Sigmoid colon (tissue), 7 donors: Measurements from ENCODE around the gene IFI27. TPM values are rescaled to one million over a fixed set of nuclear protein-coding genes. Genes with fewer than 3 reads are reported as not detected.

Source experiments
- DNase-seq: peaks from one replicate; pipeline ENCODE4 v3.0.0-alpha.2; 2019
- H3K27ac ChIP-seq, 4 donors: fragments of 200-600 bp; sonication (generic); one replicate each; pipeline ENCODE4 v1.5.1; 2016 to 2019; ENCODE audit warnings: mild to moderate bottlenecking in 1 of 4
- H3K27me3 ChIP-seq, 3 donors: fragments of 200-600 bp; sonication (generic); one replicate each; pipeline ENCODE4 v1.5.1; 2019; ENCODE audit warnings: mild to moderate bottlenecking in 1 of 3
- H3K36me3 ChIP-seq, 4 donors: fragments of 200-600 bp; sonication (generic); one replicate each; pipeline ENCODE4 v1.5.1; 2016 to 2019
- H3K4me1 ChIP-seq, 4 donors: fragments of 200-600 bp; sonication (generic); one replicate each; pipeline ENCODE4 v1.5.1; 2017 to 2019
- H3K4me3 ChIP-seq, 4 donors: fragments of 200-600 bp; sonication (generic); one replicate each; pipeline ENCODE4 v1.5.1; 2017 to 2019; ENCODE audit warnings: mild to moderate bottlenecking in 2 of 4, moderate library complexity in 1 of 4
- H3K9me3 ChIP-seq, 4 donors: fragments of 200-600 bp in 3 of 4; sonication (generic) in 3 of 4; one replicate each; pipeline versions ENCODE4 v1.5.1 to v1.6.1; 2013 to 2019
- CTCF ChIP-seq, 4 experiments: fragments of 450-650 bp in 3 of 4; fragments of 200-600 bp in 1 of 4; IDR thresholded peaks; one replicate each; pipeline ENCODE4 v1.5.1; 2016 to 2019; ENCODE audit warnings: antibody characterized with exemption in 4 of 4, mild to moderate bottlenecking in 3 of 4, moderate library complexity in 2 of 4
- EP300 ChIP-seq, 4 donors: sonication (generic); formaldehyde crosslinking; IDR thresholded peaks; one replicate each; pipeline ENCODE4 v1.6.1; 2017; ENCODE audit warnings: antibody characterized with exemption in 4 of 4
- POLR2A ChIP-seq, 2 donors: fragments of 450-650 bp; IDR thresholded peaks; one replicate each; pipeline ENCODE4 v1.6.1; 2016; ENCODE audit warnings: antibody characterized with exemption in 2 of 2, mild to moderate bottlenecking in 2 of 2, moderate library complexity in 2 of 2
- POLR2AphosphoS5 ChIP-seq, 4 donors: sonication (generic); formaldehyde crosslinking; IDR thresholded peaks; one replicate each; pipeline ENCODE4 v1.6.1; 2017; ENCODE audit warnings: antibody characterized with exemption in 4 of 4
- WGBS, 2 donors: extraction: QIAGEN DNeasy Blood & Tissue Kit; methylation state at CpG; one replicate each; pipeline ENCODE4 v1.1.7; 2013; 5-methylcytosine and 5-hydroxymethylcytosine counted together
- intact Hi-C: fragments of 100-400 bp; cut with DNase I; formaldehyde crosslinking; loops from one replicate; pipeline ENCODE4 v1.15.1; 2023
- polyA plus RNA-seq, 3 donors: library from polyadenylated mRNA; stranded (reverse); fragments of 200-250 nt; gene quantifications; one replicate each; pipeline ENCODE4 v1.2.3, GENCODE V29; 2013
- total RNA-seq, 4 donors: library from RNA; depleted of rRNA; stranded (reverse); fragments of >200 nt; gene quantifications; one replicate each; pipeline ENCODE4 v1.1.0, GENCODE V29; 2016
- donor health status: healthy with polysubstance abuse.
- donor health status: Bipolar disorder and iron deficiency.
- donor health status: healthy.

IFI27 gene
- total and polyA plus RNA-seq, 7 donors: 25.2 to 3,562 (median 183) TPM

- no peak overlapping the region for H3K27ac ChIP-seq
- no peaks in the 10 kb centered on the region for H3K4me1 ChIP-seq
- no peaks in the 10 kb centered on the region for H3K27me3 ChIP-seq
- no peaks in the 10 kb centered on the region for H3K9me3 ChIP-seq
- TF ChIP-seq POLR2A (IDR thresholded peaks at IDR 0.05) (no peak), POLR2AphosphoS5 (IDR thresholded peaks at IDR 0.05) (no peak), CTCF (IDR thresholded peaks at IDR 0.05) (no peak), EP300 (IDR thresholded peaks at IDR 0.05) (no peak)
- no peaks in the 10 kb centered on the region for H3K36me3 ChIP-seq
- intact Hi-C loops: no loop called here
- 78 to 85% methylated on average over 3 of the region's 3 CpGs for WGBS, 2 donors
- no peak for DNase-seq
- H3K4me3 ChIP-seq: no peak overlapping the region
Measured at GRCh38 chr14:94142247-94142646, 31.7 kb downstream of the IFI27 start.

GRCh38 chr14:94142836-94143235 is 32.3 kb downstream of the IFI27 start:
- no peaks in the 10 kb centered on the region for H3K27me3 ChIP-seq
- 84 to 90% methylated on average over 1 of the region's 1 CpG for WGBS, 2 donors

GRCh38 chr14:94143239-94143638 is 32.7 kb downstream of the IFI27 start:
- H3K4me3 ChIP-seq: no peak overlapping the region
- DNase-seq: no peak
- H3K27ac ChIP-seq: no peak overlapping the region
- H3K27me3 ChIP-seq: no peaks in the 10 kb centered on the region
- H3K36me3 ChIP-seq: no peaks in the 10 kb centered on the region
- TF ChIP-seq EP300 (IDR thresholded peaks at IDR 0.05) (no peak), POLR2A (IDR thresholded peaks at IDR 0.05) (no peak), CTCF (IDR thresholded peaks at IDR 0.05) (no peak)
- no peaks in the 10 kb centered on the region for H3K9me3 ChIP-seq
- intact Hi-C loops: no loop called here
- H3K4me1 ChIP-seq: no peaks in the 10 kb centered on the region
- 81 to 86% methylated on average over 3 of the region's 3 CpGs for WGBS, 2 donors

More at GRCh38 chr14:94142836-94143235, 32.3 kb downstream of the IFI27 start:
- Histone ChIP-seq H3K4me3 (no peak overlapping the region), H3K27ac (no peak overlapping the region), H3K36me3 (no peaks in the 10 kb centered on the region), H3K4me1 (no peaks in the 10 kb centered on the region), H3K9me3 (no peaks in the 10 kb centered on the region)
- TF ChIP-seq EP300 (IDR thresholded peaks at IDR 0.05): no peak
- no peak for TF ChIP-seq POLR2AphosphoS5 (IDR thresholded peaks at IDR 0.05)
- no peak for TF ChIP-seq POLR2A (IDR thresholded peaks at IDR 0.05)
- TF ChIP-seq CTCF (IDR thresholded peaks at IDR 0.05): no peak
- intact Hi-C loops: no loop called here
- no peak for DNase-seq

- 91 to 94% methylated on average over 4 of the region's 4 CpGs for WGBS, 2 donors
- H3K4me1 ChIP-seq: no peaks in the 10 kb centered on the region
- no peaks in the 10 kb centered on the region for H3K9me3 ChIP-seq
- DNase-seq: no peak
- H3K27me3 ChIP-seq: no peaks in the 10 kb centered on the region
- no peaks in the 10 kb centered on the region for H3K36me3 ChIP-seq
- no peak overlapping the region for H3K27ac ChIP-seq
- TF ChIP-seq POLR2A (IDR thresholded peaks at IDR 0.05) (no peak), POLR2AphosphoS5 (IDR thresholded peaks at IDR 0.05) (no peak), EP300 (IDR thresholded peaks at IDR 0.05) (no peak), CTCF (IDR thresholded peaks at IDR 0.05) (no peak)
- intact Hi-C loops: no loop called here
- H3K4me3 ChIP-seq: no peak overlapping the region
Measured at GRCh38 chr14:94143711-94144110, 33.2 kb downstream of the IFI27 start.

GRCh38 chr14:94144765-94145164 is 34.2 kb downstream of the IFI27 start:
- Histone ChIP-seq H3K27me3 (no peaks in the 10 kb centered on the region), H3K36me3 (no peaks in the 10 kb centered on the region), H3K9me3 (no peaks in the 10 kb centered on the region), H3K4me3 (no peak overlapping the region), H3K4me1 (no peaks in the 10 kb centered on the region), H3K27ac (no peak overlapping the region)
- no peak for DNase-seq
- WGBS, 2 donors: 75 to 86% methylated on average over 1 of the region's 1 CpG
- intact Hi-C loops: no loop called here
- TF ChIP-seq CTCF (IDR thresholded peaks at IDR 0.05) (no peak), EP300 (IDR thresholded peaks at IDR 0.05) (no peak), POLR2AphosphoS5 (IDR thresholded peaks at IDR 0.05) (no peak), POLR2A (IDR thresholded peaks at IDR 0.05) (no peak)
